ENCODE measurements around the gene PI4KA.
"Not testable (repeated sequence)": the region's sequence is repeated elsewhere in the genome, so short reads cannot be mapped to it uniquely, and the experiment has no call there.

The PI4KA gene

DNA sequence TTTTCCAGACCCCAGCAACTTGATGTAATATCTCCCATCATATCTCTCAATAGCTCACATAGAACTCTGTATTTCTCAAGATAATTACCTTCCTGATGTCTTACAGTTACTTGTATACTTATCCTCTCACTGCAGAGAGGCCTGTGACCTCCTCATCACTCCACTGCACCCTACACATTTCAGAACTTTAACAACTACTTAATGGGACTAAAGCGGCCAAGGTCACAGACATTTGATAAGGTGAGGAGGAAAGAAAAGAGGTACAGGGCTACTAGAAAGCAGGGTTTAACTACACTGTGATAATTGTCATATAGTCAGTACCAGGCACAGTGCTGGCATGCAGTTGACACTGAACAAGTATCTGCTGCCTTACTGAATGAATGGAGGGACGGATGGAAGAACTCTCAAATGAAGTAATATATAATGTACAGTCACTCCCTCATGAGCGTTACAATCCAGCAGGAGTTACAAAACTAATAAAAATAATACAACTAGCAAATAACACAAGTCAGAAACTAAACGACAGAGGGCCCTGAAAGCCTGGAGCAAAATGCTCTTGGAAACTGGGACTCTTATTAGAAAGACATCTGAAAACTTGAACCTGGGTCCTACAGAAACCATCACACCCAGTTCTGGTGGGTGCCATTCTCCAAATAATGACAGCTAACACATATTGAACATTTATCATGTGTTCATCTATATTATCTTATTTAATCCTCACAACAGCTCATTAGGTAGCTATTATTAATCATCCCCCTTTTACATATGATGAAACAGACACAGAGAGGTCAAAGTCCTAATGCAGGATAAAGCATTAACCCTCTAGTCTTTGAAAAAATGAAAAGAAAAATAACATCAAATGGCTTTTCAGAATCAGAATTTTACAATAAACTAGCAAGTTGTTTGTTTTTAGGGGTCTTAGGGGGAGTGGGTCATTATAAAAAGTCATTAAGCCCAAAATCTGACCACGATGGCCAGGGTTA is 14.3 kb downstream of the PI4KA start:
- DNase-seq = no peak

DNA sequence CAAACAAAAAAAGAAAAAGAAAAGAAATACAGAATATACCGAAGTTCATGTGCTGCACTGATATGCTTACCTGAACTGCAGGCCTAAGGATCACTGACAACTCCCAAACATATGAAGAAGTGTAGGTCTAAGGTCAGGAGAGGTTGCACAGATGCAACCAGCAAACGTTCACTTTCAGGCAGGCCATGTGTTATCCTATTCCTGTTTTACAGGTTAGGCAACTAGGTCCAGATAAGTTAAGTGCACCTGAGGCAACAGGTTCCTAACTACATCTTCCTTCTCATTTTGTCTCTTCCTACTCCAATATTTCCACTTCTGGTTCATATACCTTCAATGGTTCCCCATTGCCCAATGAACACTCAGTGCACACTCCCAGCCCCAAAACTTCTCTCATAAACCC is 15.1 kb downstream of the PI4KA start:
- DNase-seq = no peak

DNA sequence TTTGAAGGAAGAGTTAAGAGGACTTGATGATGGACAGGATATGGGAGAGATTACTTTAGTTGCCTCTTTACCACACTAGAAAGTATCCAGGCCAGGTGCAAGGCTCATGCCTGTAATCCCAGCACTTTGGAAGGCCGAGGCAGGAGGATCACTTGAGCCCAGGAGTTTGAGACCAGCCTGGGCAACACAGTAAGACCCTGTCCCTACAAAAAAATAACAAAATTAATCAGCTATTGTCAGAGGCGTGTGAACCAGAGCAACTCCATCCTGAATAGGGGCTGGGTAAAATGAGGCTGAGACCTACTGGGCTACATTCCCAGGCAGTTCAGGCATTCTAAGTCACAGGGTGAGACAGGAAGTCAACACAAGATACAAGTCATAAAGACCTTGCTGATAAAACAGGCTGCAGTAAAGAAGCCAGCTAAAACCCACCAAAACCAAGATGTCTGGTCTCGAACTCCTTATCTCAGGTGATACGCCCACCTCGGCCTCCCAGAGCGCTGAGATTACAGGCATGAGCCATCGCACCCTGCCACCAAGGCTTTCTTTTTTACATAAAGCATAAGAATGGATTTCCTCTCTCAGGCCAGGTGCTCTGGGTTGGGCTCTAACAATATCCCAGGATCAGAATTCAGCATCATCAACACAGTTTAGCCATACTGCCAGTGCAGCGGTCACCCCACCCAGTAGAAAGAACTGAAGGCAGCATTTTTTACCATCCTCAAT is 17.8 kb downstream of the PI4KA start:
- no peak for DNase-seq

DNA sequence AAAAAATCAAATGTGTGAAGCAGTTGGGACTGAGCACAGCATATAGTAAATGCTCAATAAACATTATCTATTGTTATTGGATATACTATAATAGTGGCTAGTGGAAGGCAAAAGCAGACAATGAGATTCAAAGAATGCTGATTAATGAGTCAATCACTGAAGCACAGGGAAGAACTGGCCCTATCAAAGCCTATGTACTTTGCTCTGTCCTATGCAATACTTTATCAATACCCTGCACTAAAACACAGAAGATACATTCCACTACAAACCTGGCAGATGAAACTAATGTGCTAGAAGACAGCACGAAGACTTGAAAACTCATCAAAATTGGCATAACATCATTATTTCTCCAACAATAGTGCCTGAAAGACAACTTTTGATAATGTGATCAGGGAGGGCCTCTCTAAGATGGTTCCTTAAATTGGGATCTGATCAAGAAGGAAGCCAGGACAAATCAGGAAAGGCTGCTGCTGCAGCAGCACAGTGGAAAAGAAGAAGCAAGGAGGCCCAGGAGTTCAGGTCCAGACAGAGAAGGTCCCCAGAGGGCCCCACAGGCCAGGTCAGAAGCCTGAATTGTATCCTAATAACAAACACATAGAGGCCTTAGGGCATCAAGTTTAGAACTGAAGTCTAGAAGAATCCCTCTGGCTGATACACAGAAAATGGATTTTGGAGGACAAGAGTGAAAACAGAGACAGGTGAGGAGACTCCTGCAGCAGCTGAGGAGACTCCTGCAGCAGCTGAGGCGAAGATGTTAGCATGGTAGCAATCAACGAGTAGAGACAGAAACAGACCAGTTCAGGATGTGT is 18.6 kb downstream of the PI4KA start:
- no peak for DNase-seq

GRCh38 chr22:20839354-20839753 is 19.3 kb downstream of the PI4KA start:
- DNase-seq = not testable (repeated sequence)

GRCh38 chr22:20836987-20837823 is 21.4 kb downstream of the PI4KA start:
- DNase-seq = no peak

DNA sequence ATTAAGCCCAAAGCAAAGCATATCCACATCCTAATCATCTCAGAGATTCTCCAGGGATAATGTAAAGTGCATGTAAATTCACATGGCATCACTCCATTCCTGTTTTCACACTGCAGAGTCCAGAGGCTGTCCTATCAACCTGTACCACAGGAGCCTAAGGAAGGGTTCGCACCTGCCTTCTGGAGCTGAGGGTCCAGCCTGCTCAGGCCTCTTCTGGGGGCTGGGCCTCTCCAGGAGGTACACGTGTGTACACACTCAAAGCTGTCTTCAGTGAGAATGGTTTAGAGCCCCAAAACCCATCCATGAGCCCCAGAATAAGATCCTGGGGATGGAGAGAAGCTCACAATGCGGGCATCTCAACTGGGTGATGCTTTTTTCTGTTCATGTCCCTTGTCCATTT is 23.9 kb downstream of the PI4KA start:
- DNase-seq = no peak

GRCh38 chr22:20834206-20834605 is 24.4 kb downstream of the PI4KA start:
- DNase-seq = no peak

DNA sequence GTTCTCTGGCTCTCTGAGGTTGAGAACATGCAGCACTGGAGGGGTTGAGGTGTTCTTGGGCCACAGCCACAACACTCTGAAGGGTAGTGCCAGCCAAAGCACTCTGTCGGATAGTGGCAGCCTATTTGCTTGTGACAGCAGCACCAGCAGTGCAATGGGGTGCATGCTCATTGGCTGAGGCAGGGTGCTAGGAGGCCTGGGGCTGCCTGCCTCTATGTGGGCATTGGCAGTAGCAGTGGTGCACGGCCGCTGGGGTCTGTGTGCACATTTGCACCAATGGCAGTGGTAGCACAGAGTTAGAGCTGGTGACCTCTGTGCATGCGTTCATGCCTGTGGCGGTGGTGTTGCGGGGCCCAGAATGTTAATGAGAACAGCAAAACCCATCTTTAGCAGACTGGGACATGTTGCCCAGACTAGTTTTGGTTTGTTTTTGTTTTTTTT is 25.4 kb downstream of the PI4KA start:
- no peak for DNase-seq

DNA sequence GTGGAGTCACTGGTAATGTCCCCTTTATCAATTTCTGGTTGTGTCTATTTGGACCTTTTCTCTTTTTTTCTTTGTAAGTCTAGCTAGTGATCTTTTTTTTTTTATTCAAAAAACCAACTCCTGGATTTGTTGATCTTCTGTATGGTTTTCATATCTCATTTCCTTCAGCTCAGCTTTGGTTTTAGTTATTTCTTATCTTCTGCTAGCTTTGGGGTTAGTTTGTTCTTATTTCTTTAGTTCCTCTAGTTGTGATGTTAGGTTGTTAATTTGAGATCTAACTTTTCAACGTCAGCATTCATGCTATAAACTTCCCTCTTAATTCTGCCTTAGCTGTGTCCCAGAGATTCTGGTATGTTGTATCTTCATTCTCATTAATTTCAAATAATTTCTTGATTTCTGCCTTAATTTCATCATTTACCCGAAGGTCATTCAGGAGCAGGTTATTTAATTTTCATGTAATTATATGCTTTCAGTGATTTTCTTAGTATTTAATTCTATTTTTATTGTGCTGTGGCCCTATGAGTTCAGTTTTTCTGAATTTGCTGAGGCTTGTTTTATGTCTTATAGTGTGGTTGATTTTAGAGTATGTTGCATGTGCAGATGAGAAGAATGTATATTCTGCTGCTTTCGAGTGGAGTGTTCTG is 29.0 kb downstream of the PI4KA start:
- DNase-seq = no peak

GRCh38 chr22:20826373-20827152 is 32.0 kb downstream of the PI4KA start:
- DNase-seq = not testable (repeated sequence)

DNA sequence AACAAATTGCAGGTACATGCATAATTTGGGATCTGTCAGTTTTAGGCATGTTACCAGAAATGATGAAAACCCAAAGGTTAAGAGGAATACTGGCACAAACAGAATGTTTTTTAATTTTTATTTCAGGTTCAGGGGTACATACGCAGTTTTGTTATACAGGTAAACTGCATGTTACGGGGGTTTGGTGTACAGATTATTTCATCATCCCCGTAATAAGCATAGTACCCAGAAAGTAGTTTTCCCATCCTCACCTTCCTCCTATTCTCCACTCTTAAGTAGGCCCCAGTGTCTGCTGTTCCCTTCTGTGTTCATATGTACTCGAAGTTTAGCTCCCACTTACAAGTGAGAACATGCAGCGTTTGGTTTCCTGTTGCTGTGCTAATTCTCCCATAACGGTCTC is 33.0 kb downstream of the PI4KA start:
- no peak for DNase-seq

GRCh38 chr22:20825216-20825615 is 33.4 kb downstream of the PI4KA start:
- not testable (repeated sequence) for DNase-seq

GRCh38 chr22:20823264-20823663 is 35.3 kb downstream of the PI4KA start:
- DNase-seq = no peak

DNA sequence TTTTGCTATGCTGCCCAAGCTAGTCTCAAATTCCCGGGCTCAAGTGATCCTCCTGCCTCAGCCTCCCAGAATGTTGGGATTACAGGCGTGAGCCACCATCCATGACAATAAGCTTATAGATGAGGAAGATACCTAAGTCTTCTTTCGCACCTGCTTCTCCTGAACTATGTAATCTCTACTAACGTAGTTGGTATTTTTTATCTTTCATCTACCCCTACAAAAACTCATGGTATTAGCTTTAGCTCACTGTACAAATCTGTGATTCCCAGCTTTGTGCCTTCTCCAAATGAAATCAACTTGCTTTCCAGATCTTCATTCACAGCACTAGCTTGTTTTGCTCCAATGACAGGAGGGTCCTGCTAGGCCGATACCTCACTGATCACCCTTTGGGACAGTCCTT is 36.4 kb downstream of the PI4KA start:
- no peak for DNase-seq

DNA sequence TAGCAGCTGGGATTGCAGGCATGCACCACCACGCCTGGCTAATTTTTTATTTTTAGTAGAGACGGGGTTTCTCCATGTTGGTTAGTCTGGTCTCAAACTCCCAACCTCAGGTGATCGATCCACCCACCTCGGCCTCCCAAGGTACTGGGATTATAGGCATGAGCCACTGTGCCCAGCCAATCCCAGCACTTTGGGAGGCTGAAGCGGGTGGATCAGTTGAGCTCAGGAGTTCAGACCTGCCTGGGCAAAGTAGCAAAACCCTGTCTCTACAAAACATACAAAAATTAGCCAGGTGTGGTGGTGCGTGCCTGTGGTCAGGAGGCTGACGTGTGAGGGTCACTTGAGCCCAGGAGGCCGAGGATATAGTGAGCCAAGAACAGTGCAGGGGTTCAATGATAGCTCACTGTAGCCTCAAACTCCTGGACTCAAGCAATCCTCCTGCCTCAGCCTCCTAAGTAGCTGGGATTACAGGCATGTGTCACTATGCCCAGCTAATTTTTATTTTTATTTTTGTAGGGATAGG is 36.8 kb downstream of the PI4KA start:
- not testable (repeated sequence) for DNase-seq

GRCh38 chr22:20819471-20819870 is 39.1 kb downstream of the PI4KA start:
- DNase-seq = no peak

GRCh38 chr22:20818471-20818870 is 40.1 kb downstream of the PI4KA start:
- no peak for DNase-seq

DNA sequence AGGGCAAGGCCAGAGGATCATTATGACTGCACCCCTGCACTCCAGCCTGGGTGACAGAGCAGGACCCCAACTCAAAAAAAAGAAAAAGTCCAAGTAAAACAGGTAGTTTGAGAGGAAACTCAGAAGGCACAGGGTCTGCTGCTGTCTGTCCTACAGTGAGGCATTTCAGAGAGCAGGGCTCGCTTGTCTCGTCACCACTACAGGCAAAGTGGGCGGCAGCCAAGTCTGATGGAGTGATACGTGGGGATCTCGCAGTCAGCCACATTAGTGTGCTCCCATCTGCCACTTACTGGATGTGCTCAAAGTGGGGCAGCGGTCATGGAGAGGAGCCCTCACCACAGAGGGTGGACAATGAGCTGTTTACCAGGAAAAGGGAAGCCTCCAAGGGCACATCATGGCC is 42.1 kb downstream of the PI4KA start:
- no peak for DNase-seq

- no peak for DNase-seq
These were observed 43.0 kb downstream of the PI4KA start for GRCh38 chr22:20815477-20816050.

Measured in femur (tissue), 1 donor.